Uterus (tissue), 4 donors: ENCODE results near the gene RNFT2. TPM values are rescaled to one million over a fixed set of nuclear protein-coding genes. Genes with fewer than 3 reads are reported as not detected.

Experiments used
- DNase-seq, 2 donors: peaks; one replicate each; pipeline ENCODE4 v3.0.0-alpha.2; 2019 to 2020
- H3K27ac ChIP-seq, 2 donors: fragments of 200-600 bp; sonication (generic); 1 replicate in 1 of 2; 2 replicates in 1 of 2; pipeline ENCODE4 v1.5.1; 2016 to 2018
- H3K27me3 ChIP-seq, 2 donors: fragments of 200-600 bp; sonication (generic); one replicate each; pipeline ENCODE4 v1.5.1; 2018 to 2019; ENCODE audit warnings: control low read depth in 1 of 2
- H3K36me3 ChIP-seq, 2 donors: fragments of 200-600 bp; sonication (generic); one replicate each; pipeline ENCODE4 v1.5.1; 2019; ENCODE audit warnings: control low read depth in 1 of 2
- H3K4me1 ChIP-seq, 2 donors: fragments of 200-600 bp; sonication (generic); one replicate each; pipeline ENCODE4 v1.5.1; 2018 to 2019; ENCODE audit warnings: control low read depth in 1 of 2
- H3K4me3 ChIP-seq, 2 donors: fragments of 200-600 bp; sonication (generic); 1 replicate in 1 of 2; 2 replicates in 1 of 2; pipeline ENCODE4 v1.5.1; 2018 to 2019; ENCODE audit warnings: mild to moderate bottlenecking in 1 of 2
- H3K9me3 ChIP-seq, 2 donors: fragments of 200-600 bp; sonication (generic); one replicate each; pipeline ENCODE4 v1.5.1; 2019; ENCODE audit warnings: control low read depth in 1 of 2
- CTCF ChIP-seq, 4 experiments: fragments of 200-600 bp in 2 of 4; fragments of 450-650 bp in 2 of 4; sonication (generic) in 2 of 4; IDR thresholded peaks; one replicate each; pipeline ENCODE4 v1.5.1; 2016 to 2019; ENCODE audit warnings: antibody characterized with exemption in 4 of 4, mild to moderate bottlenecking in 2 of 4, moderate library complexity in 1 of 4
- POLR2A ChIP-seq, 2 donors: fragments of 450-650 bp; IDR thresholded peaks; one replicate each; pipeline ENCODE4 v1.6.1; 2016; ENCODE audit warnings: antibody characterized with exemption in 2 of 2, mild to moderate bottlenecking in 1 of 2, moderate library complexity in 1 of 2
- intact Hi-C: fragments of 100-400 bp; cut with DNase I; formaldehyde crosslinking; loops from one replicate; pipeline ENCODE4 v1.15.1; 2023; ENCODE audit warnings: low total_unique reads
- total RNA-seq, 4 donors: library from RNA; depleted of rRNA in 3 of 4; stranded (reverse); fragments of >200 nt in 3 of 4; gene quantifications; one replicate each; pipeline versions ENCODE4 v1.1.0 to v1.2.4, GENCODE V29; 2014 to 2023
- donor health status: DM: yes; HTN: yes; CAD: no.

Gene RNFT2
- total RNA-seq, 4 donors from 2014 or later, result 1.4 to 4.7 TPM; not detected in 2

- Histone ChIP-seq H3K9me3 (no peaks in the 10 kb centered on the region), H3K4me1 (no peaks in the 10 kb centered on the region), H3K4me3 (no peak overlapping the region), H3K36me3 (no peaks in the 10 kb centered on the region), H3K27ac (no peak overlapping the region), H3K27me3 (no peaks in the 10 kb centered on the region)
- TF ChIP-seq POLR2A (IDR thresholded peaks at IDR 0.05) (no peak), CTCF (IDR thresholded peaks at IDR 0.05) (no peak)
- intact Hi-C loops, result no loop called here
- DNase-seq, result no peak
These were observed 11.4 kb upstream of the RNFT2 start for GRCh38 chr12:116726694-116727093.

GRCh38 chr12:116727261-116727660 is 10.9 kb upstream of the RNFT2 start:
- Histone ChIP-seq H3K9me3 (no peaks in the 10 kb centered on the region), H3K27me3 (no peaks in the 10 kb centered on the region), H3K27ac (no peak overlapping the region), H3K36me3 (no peaks in the 10 kb centered on the region), H3K4me3 (no peak overlapping the region), H3K4me1 (no peaks in the 10 kb centered on the region)
- intact Hi-C loops, result no loop called here
- DNase-seq, result no peak
- TF ChIP-seq CTCF (IDR thresholded peaks at IDR 0.05) (no peak), POLR2A (IDR thresholded peaks at IDR 0.05) (no peak)

- no peak overlapping the region for H3K27ac ChIP-seq
- intact Hi-C loops, result no loop called here
- H3K4me3 ChIP-seq, result no peak overlapping the region
- TF ChIP-seq POLR2A (IDR thresholded peaks at IDR 0.05) (no peak), CTCF (IDR thresholded peaks at IDR 0.05) (no peak)
- H3K36me3 ChIP-seq, result no peaks in the 10 kb centered on the region
- no peaks in the 10 kb centered on the region for H3K27me3 ChIP-seq
- no peaks in the 10 kb centered on the region for H3K4me1 ChIP-seq
- DNase-seq, result no peak
- no peaks in the 10 kb centered on the region for H3K9me3 ChIP-seq
These were observed 10.2 kb upstream of the RNFT2 start for GRCh38 chr12:116727891-116728290.

- Histone ChIP-seq H3K27me3 (no peaks in the 10 kb centered on the region), H3K36me3 (no peaks in the 10 kb centered on the region), H3K4me1 (peaks cover 0 to 2% of the 10 kb centered on the region in 2 donors), H3K27ac (no peak overlapping the region), H3K4me3 (no peak overlapping the region), H3K9me3 (no peaks in the 10 kb centered on the region)
- DNase-seq, result no peak
- intact Hi-C loops, result no loop called here
- TF ChIP-seq CTCF (IDR thresholded peaks at IDR 0.05) (no peak), POLR2A (IDR thresholded peaks at IDR 0.05) (no peak)
These were observed 6.3 kb upstream of the RNFT2 start for GRCh38 chr12:116731801-116732200.

GRCh38 chr12:116734156-116734768 is 3.9 kb upstream of the RNFT2 start:
- no peaks in the 10 kb centered on the region for H3K27me3 ChIP-seq
- TF ChIP-seq POLR2A (IDR thresholded peaks at IDR 0.05) (no peak), CTCF (IDR thresholded peaks at IDR 0.05) (no peak)
- H3K27ac ChIP-seq, result no peak overlapping the region
- H3K4me1 ChIP-seq, result peaks cover 5 to 9% of the 10 kb centered on the region in 2 donors
- intact Hi-C loops, result no loop called here
- no peak overlapping the region for H3K4me3 ChIP-seq
- H3K9me3 ChIP-seq, result no peaks in the 10 kb centered on the region
- DNase-seq, result no peak
- no peaks in the 10 kb centered on the region for H3K36me3 ChIP-seq
